Right atrium auricular region (tissue), 2 donors: ENCODE measurements around the gene GSG1L2. TPM values are rescaled to one million over a fixed set of nuclear protein-coding genes. Genes with fewer than 3 reads are reported as not detected.
"Not testable (repeated sequence)": the region's sequence is repeated elsewhere in the genome, so short reads cannot be mapped to it uniquely, and the experiment has no call there.

ENCODE experiments used
- DNase-seq: peaks from one replicate; pipeline ENCODE4 v3.0.0-alpha.2; 2019; ENCODE audit warnings: low spot score
- H3K27ac ChIP-seq, 2 donors: fragments of 200-600 bp; sonication (generic); 1 replicate in 1 of 2; 2 replicates in 1 of 2; pipeline ENCODE4 v1.5.1; 2016 to 2019
- H3K27me3 ChIP-seq, 2 donors: fragments of 200-600 bp; sonication (generic); one replicate each; pipeline versions ENCODE4 v1.5.1 to v1.6.0; 2017 to 2019
- H3K36me3 ChIP-seq: fragments of 200-600 bp; sonication (generic); one replicate; pipeline ENCODE4 v1.5.1; 2016
- H3K4me1 ChIP-seq, 2 donors: fragments of 200-600 bp; sonication (generic); one replicate each; pipeline versions ENCODE4 v1.5.1 to v1.6.0; 2017 to 2019
- H3K4me3 ChIP-seq, 2 donors: fragments of 200-600 bp; sonication (generic); 1 replicate in 1 of 2; 2 replicates in 1 of 2; pipeline ENCODE4 v1.5.1; 2017 to 2019; ENCODE audit warnings: mild to moderate bottlenecking in 1 of 2, moderate library complexity in 1 of 2
- H3K9me3 ChIP-seq, 2 donors: fragments of 200-600 bp; sonication (generic); one replicate each; pipeline ENCODE4 v1.5.1; 2019
- total RNA-seq, 2 donors: library from RNA; depleted of rRNA; stranded (reverse); fragments of >200 nt; gene quantifications; one replicate each; pipeline ENCODE4 v1.1.0, GENCODE V29; 2016
- TF ChIP-seq, protein P1 (sequence below), 2 donors: fragments of 200-600 bp; sonication (generic); IDR thresholded peaks; one replicate each; pipeline ENCODE4 v1.5.1; 2019; ENCODE audit warnings: antibody characterized with exemption in 2 of 2

Gene GSG1L2
- total RNA-seq, 2 donors from 2014 or later = not detected

GRCh38 chr17:9784544-9784943, 37.3 kb downstream of the GSG1L2 start:
- no peaks in the 10 kb centered on the region for H3K9me3 ChIP-seq
- peaks cover 0 to 7% of the 10 kb centered on the region in 2 donors for H3K4me1 ChIP-seq
- DNase-seq = no peak
- H3K4me3 ChIP-seq = no peak overlapping the region
- H3K27me3 ChIP-seq = no peaks in the 10 kb centered on the region
- H3K36me3 ChIP-seq = no peaks in the 10 kb centered on the region
- no peak overlapping the region for H3K27ac ChIP-seq
- TF ChIP-seq, protein P1, sequence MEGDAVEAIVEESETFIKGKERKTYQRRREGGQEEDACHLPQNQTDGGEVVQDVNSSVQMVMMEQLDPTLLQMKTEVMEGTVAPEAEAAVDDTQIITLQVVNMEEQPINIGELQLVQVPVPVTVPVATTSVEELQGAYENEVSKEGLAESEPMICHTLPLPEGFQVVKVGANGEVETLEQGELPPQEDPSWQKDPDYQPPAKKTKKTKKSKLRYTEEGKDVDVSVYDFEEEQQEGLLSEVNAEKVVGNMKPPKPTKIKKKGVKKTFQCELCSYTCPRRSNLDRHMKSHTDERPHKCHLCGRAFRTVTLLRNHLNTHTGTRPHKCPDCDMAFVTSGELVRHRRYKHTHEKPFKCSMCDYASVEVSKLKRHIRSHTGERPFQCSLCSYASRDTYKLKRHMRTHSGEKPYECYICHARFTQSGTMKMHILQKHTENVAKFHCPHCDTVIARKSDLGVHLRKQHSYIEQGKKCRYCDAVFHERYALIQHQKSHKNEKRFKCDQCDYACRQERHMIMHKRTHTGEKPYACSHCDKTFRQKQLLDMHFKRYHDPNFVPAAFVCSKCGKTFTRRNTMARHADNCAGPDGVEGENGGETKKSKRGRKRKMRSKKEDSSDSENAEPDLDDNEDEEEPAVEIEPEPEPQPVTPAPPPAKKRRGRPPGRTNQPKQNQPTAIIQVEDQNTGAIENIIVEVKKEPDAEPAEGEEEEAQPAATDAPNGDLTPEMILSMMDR (IDR thresholded peaks at IDR 0.05) = no peak

GRCh38 chr17:9783465-9783864, 38.4 kb downstream of the GSG1L2 start:
- not testable (repeated sequence) for H3K27ac ChIP-seq, H3K4me1 ChIP-seq, H3K4me3 ChIP-seq, DNase-seq, H3K36me3 ChIP-seq, H3K9me3 ChIP-seq, H3K27me3 ChIP-seq

- Histone ChIP-seq H3K4me3 (no peak overlapping the region), H3K4me1 (peaks cover 0 to under 1% of the 10 kb centered on the region in 2 donors)
These were observed 38.8 kb downstream of the GSG1L2 start for GRCh38 chr17:9783050-9783449.

DNA sequence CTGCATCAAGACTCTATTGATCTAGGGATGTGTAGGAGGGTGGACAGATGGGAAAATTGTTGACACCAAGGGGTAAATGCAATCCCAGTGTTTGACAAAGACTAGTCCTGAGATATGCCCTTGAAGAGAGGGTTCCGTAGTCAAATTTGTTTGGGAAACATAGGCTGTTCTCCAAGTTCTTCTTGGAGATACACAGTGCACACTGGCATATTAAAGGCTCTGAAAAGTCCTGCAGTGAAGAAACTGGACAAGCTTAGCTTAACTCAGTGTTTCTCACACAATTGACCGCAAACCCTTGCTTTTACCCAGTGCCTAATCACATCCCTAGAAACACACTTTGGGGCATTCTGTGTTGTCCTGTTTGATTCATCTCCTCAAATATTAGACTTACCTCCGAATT, 41.3 kb downstream of the GSG1L2 start:
- no peaks in the 10 kb centered on the region for H3K4me1 ChIP-seq
- no peaks in the 10 kb centered on the region for H3K9me3 ChIP-seq
- no peak overlapping the region for H3K27ac ChIP-seq
- no peak for DNase-seq
- no peaks in the 10 kb centered on the region for H3K36me3 ChIP-seq
- no peak overlapping the region for H3K4me3 ChIP-seq
- TF ChIP-seq, protein P1 (IDR thresholded peaks at IDR 0.05) = no peak
- H3K27me3 ChIP-seq = no peaks in the 10 kb centered on the region

More at GRCh38 chr17:9783050-9783449, 38.8 kb downstream of the GSG1L2 start:
- DNase-seq = no peak
- TF ChIP-seq, protein P1 (IDR thresholded peaks at IDR 0.05) = no peak
- Histone ChIP-seq H3K9me3 (no peaks in the 10 kb centered on the region), H3K27ac (no peak overlapping the region), H3K27me3 (no peaks in the 10 kb centered on the region), H3K36me3 (no peaks in the 10 kb centered on the region)

GRCh38 chr17:9776911-9777310, 45.0 kb downstream of the GSG1L2 start:
- H3K36me3 ChIP-seq = no peaks in the 10 kb centered on the region
- no peaks in the 10 kb centered on the region for H3K9me3 ChIP-seq
- TF ChIP-seq, protein P1 (IDR thresholded peaks at IDR 0.05) = no peak
- no peaks in the 10 kb centered on the region for H3K4me1 ChIP-seq
- no peak overlapping the region for H3K4me3 ChIP-seq
- H3K27ac ChIP-seq = no peak overlapping the region
- no peaks in the 10 kb centered on the region for H3K27me3 ChIP-seq
- no peak for DNase-seq

- Histone ChIP-seq H3K27me3 (no peaks in the 10 kb centered on the region), H3K4me1 (no peaks in the 10 kb centered on the region), H3K27ac (no peak overlapping the region), H3K36me3 (no peaks in the 10 kb centered on the region), H3K4me3 (no peak overlapping the region), H3K9me3 (no peaks in the 10 kb centered on the region)
- TF ChIP-seq, protein P1 (IDR thresholded peaks at IDR 0.05) = no peak
- no peak for DNase-seq
These were observed 49.2 kb downstream of the GSG1L2 start for GRCh38 chr17:9772658-9773057.
